ENCODE results near the gene LRRFIP1.

DNA sequence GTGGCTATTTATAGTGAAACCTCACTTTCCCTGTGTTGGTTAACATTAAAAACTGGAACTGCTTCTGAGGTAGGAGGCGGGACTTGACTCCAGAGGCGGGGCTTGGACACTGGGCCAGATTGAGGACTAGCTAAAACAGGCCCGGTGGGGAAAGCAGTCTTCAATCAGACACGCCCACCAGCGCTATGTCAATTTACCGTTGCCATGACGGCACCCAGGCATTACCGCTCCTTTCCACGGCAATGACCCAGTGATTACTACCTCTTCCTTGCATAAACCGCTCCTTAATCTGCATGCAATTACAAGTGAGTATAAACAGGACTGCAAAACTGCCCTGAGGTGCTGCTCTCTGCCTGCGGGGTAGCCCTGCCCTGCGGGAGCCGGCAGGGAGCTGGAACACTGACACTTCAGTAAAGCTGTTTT lies 35.3 kb downstream of the LRRFIP1 start:
- TF ChIP-seq, protein P1, sequence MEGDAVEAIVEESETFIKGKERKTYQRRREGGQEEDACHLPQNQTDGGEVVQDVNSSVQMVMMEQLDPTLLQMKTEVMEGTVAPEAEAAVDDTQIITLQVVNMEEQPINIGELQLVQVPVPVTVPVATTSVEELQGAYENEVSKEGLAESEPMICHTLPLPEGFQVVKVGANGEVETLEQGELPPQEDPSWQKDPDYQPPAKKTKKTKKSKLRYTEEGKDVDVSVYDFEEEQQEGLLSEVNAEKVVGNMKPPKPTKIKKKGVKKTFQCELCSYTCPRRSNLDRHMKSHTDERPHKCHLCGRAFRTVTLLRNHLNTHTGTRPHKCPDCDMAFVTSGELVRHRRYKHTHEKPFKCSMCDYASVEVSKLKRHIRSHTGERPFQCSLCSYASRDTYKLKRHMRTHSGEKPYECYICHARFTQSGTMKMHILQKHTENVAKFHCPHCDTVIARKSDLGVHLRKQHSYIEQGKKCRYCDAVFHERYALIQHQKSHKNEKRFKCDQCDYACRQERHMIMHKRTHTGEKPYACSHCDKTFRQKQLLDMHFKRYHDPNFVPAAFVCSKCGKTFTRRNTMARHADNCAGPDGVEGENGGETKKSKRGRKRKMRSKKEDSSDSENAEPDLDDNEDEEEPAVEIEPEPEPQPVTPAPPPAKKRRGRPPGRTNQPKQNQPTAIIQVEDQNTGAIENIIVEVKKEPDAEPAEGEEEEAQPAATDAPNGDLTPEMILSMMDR (IDR thresholded peaks at IDR 0.05; ENCODE audit: low read depth, low read length) = no peak
- TF ChIP-seq EZH2phosphoT487 (IDR thresholded peaks at IDR 0.05; ENCODE audit: low read depth) = no peak
